ENCODE measurements around the gene FREM1.

The FREM1 gene

DNA sequence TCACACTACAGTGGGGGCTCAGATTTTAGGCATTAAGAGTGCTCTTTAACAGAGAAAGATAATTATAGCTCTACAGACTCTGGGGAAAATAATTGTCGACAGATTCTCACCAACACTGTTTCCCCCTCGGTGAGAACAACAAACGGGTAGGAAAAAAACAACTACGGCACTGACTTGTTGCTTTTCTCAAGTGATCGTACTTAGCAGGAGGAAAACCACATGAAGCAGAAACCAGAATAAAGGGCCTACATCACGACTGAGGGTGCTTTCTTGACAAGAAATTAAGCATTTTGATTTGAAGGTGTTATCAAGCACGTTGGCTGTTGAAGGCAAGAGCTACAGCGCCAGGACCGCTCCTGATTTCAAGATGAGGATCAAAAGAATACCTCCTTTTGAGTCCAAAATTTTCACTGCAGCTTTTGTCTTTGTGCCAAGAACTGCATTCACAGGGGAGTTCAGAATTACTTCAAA is 160.5 kb downstream of the FREM1 start:
- TF ChIP-seq ZFX (IDR thresholded peaks at IDR 0.05; ENCODE audit: borderline replicate concordance): no peak
- TF ChIP-seq, protein P1, sequence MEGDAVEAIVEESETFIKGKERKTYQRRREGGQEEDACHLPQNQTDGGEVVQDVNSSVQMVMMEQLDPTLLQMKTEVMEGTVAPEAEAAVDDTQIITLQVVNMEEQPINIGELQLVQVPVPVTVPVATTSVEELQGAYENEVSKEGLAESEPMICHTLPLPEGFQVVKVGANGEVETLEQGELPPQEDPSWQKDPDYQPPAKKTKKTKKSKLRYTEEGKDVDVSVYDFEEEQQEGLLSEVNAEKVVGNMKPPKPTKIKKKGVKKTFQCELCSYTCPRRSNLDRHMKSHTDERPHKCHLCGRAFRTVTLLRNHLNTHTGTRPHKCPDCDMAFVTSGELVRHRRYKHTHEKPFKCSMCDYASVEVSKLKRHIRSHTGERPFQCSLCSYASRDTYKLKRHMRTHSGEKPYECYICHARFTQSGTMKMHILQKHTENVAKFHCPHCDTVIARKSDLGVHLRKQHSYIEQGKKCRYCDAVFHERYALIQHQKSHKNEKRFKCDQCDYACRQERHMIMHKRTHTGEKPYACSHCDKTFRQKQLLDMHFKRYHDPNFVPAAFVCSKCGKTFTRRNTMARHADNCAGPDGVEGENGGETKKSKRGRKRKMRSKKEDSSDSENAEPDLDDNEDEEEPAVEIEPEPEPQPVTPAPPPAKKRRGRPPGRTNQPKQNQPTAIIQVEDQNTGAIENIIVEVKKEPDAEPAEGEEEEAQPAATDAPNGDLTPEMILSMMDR (IDR thresholded peaks at IDR 0.05): no peak
- no peak overlapping the region for H3K27ac ChIP-seq

DNA sequence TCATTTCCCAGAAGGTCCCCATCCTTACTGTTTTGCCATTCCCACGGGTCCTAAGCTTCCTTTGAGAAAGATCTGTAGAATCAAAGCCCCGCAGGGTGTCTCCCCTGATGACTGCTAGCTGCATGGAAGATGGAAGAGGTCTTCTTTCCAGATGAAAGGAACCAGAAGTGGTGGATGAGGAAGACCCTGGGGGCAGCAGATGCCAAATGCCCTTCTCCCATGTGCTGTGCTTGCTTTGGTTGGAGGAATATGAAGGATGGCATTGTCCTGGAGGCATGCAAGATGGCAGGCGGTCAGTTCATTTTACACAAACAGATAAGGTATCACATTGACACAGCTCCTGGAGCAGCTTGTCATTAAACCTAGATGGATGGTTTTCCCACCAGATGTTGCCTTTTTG is 161.9 kb downstream of the FREM1 start:
- TF ChIP-seq, protein P1 (IDR thresholded peaks at IDR 0.05): no peak
- TF ChIP-seq ZFX (IDR thresholded peaks at IDR 0.05; ENCODE audit: borderline replicate concordance): no peak
- H3K27ac ChIP-seq: no peak overlapping the region

DNA sequence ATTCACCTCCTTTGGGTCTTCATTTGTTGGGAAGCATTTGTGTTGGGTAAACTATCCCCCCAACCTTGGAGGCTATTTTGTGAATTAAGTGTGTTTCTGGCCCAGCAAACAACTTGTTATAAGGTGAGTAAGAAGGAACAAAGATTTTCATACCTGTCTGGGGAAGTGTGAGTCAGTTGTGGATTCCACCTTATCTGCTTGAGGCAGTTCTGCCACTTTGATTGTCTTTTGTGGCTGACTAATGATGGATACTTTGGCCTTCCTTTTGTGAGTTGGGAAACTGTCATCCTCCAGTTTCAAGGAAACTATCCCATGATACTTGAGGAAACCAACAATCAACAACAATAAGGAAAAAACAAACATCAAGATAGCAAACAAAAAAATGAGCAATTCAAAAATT is 163.1 kb downstream of the FREM1 start:
- TF ChIP-seq, protein P1 (IDR thresholded peaks at IDR 0.05): no peak
- no peak for TF ChIP-seq ZFX (IDR thresholded peaks at IDR 0.05; ENCODE audit: borderline replicate concordance)
- no peak overlapping the region for H3K27ac ChIP-seq

DNA sequence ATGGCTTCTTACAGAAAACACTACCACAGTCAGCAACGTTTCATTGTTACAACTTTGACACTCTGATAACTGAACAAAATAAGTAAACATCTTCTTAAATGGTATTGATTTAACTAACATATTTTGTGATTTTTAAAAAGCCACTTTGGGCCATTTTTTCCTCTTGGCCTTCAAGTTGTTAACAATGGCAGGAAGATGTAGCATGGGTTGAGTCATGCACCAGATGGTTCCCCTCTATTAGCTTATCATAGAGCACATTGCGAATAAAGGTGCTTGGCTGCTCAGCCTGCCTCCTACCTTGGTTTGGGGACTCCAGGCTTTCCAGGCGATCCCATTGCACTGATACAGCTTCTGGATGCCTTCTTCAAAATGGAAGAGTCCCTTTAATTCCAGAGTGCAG is 163.6 kb downstream of the FREM1 start:
- TF ChIP-seq, protein P1 (IDR thresholded peaks at IDR 0.05): no peak
- TF ChIP-seq ZFX (IDR thresholded peaks at IDR 0.05; ENCODE audit: borderline replicate concordance): no peak
- no peak overlapping the region for H3K27ac ChIP-seq

DNA sequence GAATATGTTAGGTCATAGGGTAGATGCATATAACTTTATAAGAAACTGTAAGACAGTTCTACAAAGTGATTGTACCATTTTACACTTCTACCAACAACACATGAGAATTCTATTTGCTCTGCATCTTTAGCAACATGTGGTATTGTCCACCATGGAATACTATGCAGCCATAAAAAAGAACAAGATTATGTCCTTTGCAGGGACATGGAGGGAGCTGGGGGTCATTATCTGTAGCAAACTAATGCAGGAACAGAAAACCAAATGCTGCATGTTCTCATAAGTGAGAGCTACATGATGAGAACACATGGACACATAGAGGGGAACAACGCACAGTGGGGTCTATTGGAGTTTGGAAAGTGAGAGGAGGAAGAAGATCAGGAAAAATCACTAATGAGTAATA is 165.5 kb downstream of the FREM1 start:
- TF ChIP-seq, protein P1 (IDR thresholded peaks at IDR 0.05): no peak
- TF ChIP-seq ZFX (IDR thresholded peaks at IDR 0.05; ENCODE audit: borderline replicate concordance): no peak
- H3K27ac ChIP-seq: no peak overlapping the region

DNA sequence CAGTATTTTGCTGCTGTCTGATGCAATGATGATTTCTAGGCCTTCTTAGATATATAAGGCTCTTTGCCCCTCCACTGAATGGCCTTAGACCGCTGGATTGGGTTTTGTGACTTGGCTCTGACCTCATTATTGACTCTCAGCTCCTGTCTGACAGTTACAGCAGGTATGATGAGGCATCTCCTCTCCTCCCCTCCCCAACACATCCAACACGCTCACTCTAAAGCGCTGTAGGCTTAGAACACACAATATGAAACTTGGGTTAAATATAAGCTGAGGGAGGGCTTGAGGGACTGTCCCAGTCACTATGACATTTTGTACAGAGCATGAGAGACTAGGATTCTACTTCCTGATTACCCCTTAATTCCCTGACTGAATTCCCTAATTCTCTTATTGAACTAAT is 168.9 kb downstream of the FREM1 start:
- TF ChIP-seq, protein P1 (IDR thresholded peaks at IDR 0.05): no peak
- no peak for TF ChIP-seq ZFX (IDR thresholded peaks at IDR 0.05; ENCODE audit: borderline replicate concordance)
- H3K27ac ChIP-seq: no peak overlapping the region

DNA sequence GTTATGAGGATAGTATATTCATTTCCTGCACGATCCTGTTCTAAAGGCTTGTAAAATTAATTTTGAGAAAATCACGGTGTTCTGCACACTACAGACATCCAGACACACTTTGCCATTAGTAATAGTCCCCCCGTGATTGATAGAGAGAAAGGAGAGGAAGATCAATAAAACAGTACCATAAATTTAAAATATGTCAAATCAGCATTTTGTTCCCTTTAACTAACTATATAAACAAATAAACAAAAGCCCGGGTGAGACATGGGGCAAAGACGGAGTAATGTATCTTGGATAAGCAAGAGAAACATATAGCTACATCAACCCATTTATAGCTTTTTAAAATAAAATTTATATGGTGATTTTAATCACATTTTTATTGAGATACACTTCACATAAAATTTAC is 177.1 kb downstream of the FREM1 start:
- TF ChIP-seq ZFX (IDR thresholded peaks at IDR 0.05; ENCODE audit: borderline replicate concordance): no peak
- TF ChIP-seq, protein P1 (IDR thresholded peaks at IDR 0.05): no peak
- no peak overlapping the region for H3K27ac ChIP-seq

All from 22Rv1 (cell line).